ENCODE results near the gene DISC1.

DNA sequence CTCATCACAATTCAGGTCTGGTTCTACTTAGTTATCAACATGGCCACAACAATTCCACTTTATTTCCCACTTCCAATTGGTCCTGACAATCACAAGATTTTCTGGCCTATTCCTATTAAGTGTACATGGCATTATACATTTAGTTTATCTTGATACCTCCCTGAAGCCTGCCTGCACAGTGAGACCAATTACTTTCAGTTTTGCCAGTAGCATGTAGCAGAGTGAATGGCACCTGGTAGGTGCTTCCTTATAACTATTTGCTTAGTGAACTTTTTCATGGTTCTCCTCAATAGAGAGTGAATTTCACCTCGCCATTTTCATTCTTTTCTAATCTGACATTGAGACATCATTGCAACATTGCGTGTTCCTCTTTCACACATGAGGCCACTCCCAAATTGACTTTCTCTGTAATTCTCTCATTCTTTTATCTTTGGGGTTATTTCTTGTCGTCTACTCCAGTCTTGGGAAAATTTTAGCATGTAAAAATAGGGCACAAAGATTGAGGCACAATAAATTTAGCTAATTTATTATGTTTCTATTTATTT lies 124.3 kb downstream of the DISC1 start:
- TF ChIP-seq, protein P1, sequence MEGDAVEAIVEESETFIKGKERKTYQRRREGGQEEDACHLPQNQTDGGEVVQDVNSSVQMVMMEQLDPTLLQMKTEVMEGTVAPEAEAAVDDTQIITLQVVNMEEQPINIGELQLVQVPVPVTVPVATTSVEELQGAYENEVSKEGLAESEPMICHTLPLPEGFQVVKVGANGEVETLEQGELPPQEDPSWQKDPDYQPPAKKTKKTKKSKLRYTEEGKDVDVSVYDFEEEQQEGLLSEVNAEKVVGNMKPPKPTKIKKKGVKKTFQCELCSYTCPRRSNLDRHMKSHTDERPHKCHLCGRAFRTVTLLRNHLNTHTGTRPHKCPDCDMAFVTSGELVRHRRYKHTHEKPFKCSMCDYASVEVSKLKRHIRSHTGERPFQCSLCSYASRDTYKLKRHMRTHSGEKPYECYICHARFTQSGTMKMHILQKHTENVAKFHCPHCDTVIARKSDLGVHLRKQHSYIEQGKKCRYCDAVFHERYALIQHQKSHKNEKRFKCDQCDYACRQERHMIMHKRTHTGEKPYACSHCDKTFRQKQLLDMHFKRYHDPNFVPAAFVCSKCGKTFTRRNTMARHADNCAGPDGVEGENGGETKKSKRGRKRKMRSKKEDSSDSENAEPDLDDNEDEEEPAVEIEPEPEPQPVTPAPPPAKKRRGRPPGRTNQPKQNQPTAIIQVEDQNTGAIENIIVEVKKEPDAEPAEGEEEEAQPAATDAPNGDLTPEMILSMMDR (conservative IDR thresholded peaks at IDR 0.05), result no peak
- no peak for TF ChIP-seq ZFX (IDR thresholded peaks at IDR 0.05)
